ENCODE measurements around the gene TIMMDC1.

DNA sequence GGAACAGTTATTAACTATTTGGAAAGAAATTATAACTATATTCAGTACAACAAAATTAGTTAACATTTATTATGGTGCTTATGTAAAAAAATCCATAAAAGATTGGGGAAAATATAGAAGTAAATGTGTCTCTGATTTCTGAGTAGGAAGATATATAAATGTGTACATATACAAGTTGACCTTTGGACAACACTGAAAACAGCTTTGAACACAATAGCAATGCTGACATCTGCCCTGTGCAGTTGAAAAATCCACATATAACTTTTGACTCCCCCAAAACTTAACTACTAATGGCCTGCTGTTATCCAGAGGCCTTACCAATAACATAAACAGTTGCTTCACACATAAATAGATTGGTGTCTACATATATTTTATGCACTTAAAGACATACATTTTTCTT is 12.3 kb downstream of the TIMMDC1 start:
- TF ChIP-seq RAD21 (IDR thresholded peaks at IDR 0.05; ENCODE audit: insufficient read depth, low read depth, low read length) = no peak
- TF ChIP-seq, protein P1, sequence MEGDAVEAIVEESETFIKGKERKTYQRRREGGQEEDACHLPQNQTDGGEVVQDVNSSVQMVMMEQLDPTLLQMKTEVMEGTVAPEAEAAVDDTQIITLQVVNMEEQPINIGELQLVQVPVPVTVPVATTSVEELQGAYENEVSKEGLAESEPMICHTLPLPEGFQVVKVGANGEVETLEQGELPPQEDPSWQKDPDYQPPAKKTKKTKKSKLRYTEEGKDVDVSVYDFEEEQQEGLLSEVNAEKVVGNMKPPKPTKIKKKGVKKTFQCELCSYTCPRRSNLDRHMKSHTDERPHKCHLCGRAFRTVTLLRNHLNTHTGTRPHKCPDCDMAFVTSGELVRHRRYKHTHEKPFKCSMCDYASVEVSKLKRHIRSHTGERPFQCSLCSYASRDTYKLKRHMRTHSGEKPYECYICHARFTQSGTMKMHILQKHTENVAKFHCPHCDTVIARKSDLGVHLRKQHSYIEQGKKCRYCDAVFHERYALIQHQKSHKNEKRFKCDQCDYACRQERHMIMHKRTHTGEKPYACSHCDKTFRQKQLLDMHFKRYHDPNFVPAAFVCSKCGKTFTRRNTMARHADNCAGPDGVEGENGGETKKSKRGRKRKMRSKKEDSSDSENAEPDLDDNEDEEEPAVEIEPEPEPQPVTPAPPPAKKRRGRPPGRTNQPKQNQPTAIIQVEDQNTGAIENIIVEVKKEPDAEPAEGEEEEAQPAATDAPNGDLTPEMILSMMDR (IDR thresholded peaks at IDR 0.05 in 2 of 3, conservative IDR thresholded peaks at IDR 0.05 in 1 of 3; ENCODE audit: control insufficient read depth in 2 of 3, extremely low read depth in 1 of 3, insufficient read depth in 1 of 3, low read depth in 3 of 3, low read length in 3 of 3) = no peak
- TF ChIP-seq FOS (IDR thresholded peaks at IDR 0.05; ENCODE audit: borderline replicate concordance, extremely low read depth, insufficient read length) = no peak
- no peak for TF ChIP-seq NFYA (IDR thresholded peaks at IDR 0.05; ENCODE audit: borderline replicate concordance, low read depth, low read length)
- TF ChIP-seq BACH1 (IDR thresholded peaks at IDR 0.05; ENCODE audit: borderline replicate concordance) = no peak

Measured in GM12878 (cell line).